Thyroid gland (tissue), 4 donors: Measurements from ENCODE around the gene KATNAL1. TPM values are rescaled to one million over a fixed set of nuclear protein-coding genes. Genes with fewer than 3 reads are reported as not detected.

ENCODE experiments used
- DNase-seq, 2 donors: peaks; one replicate each; pipeline ENCODE4 v3.0.0-alpha.2; 2019
- H3K27ac ChIP-seq, 3 donors: fragments of 200-600 bp; sonication (generic); 1 replicate in 2 of 3; 2 replicates in 1 of 3; pipeline ENCODE4 v1.5.1; 2016 to 2019; ENCODE audit warnings: mild to moderate bottlenecking in 1 of 3, moderate library complexity in 1 of 3
- H3K27me3 ChIP-seq: fragments of 200-600 bp; sonication (generic); one replicate; pipeline ENCODE4 v1.5.1; 2019
- H3K36me3 ChIP-seq, 2 donors: fragments of 200-600 bp; sonication (generic); one replicate each; pipeline ENCODE4 v1.5.1; 2016 to 2019
- H3K4me1 ChIP-seq, 2 donors: fragments of 200-600 bp; sonication (generic); one replicate each; pipeline ENCODE4 v1.5.1; 2017 to 2019
- H3K4me3 ChIP-seq, 3 donors: fragments of 200-600 bp; sonication (generic); replicated peaks in 1 of 3; 1 replicate in 2 of 3; 2 replicates in 1 of 3; pipeline ENCODE4 v1.5.1; 2016; ENCODE audit warnings: mild to moderate bottlenecking in 1 of 3
- H3K9me3 ChIP-seq: fragments of 200-600 bp; sonication (generic); one replicate; pipeline ENCODE4 v1.5.1; 2017
- POLR2A ChIP-seq, 2 donors: fragments of 450-650 bp; IDR thresholded peaks; one replicate each; pipeline ENCODE4 v1.6.1; 2017; ENCODE audit warnings: antibody characterized with exemption in 2 of 2, mild to moderate bottlenecking in 2 of 2, moderate library complexity in 1 of 2
- WGBS, 2 donors: methylation state at CpG; one replicate each; pipeline ENCODE4 v1.1.5; 2017; 5-methylcytosine and 5-hydroxymethylcytosine counted together
- intact Hi-C: fragments of 100-400 bp; cut with DNase I; formaldehyde crosslinking; loops from one replicate; pipeline ENCODE4 v1.15.1; 2023
- total RNA-seq, 4 donors: library from RNA; depleted of rRNA; stranded (reverse); fragments of >200 nt; gene quantifications; one replicate each; pipeline ENCODE4 v1.2.3, GENCODE V29; 2016
- TF ChIP-seq, protein P1 (sequence below), 6 experiments: fragments of 200-600 bp in 3 of 6; fragments of 450-650 bp in 3 of 6; sonication (generic) in 3 of 6; IDR thresholded peaks; one replicate each; pipeline ENCODE4 v1.5.1; 2016 to 2019; ENCODE audit warnings: antibody characterized with exemption in 6 of 6, mild to moderate bottlenecking in 2 of 6, inconsistent platforms in 1 of 6, moderate library complexity in 1 of 6

The KATNAL1 gene
- total RNA-seq, 4 donors from 2014 or later: 8.0 to 25.7 (median 9.5) TPM

DNA sequence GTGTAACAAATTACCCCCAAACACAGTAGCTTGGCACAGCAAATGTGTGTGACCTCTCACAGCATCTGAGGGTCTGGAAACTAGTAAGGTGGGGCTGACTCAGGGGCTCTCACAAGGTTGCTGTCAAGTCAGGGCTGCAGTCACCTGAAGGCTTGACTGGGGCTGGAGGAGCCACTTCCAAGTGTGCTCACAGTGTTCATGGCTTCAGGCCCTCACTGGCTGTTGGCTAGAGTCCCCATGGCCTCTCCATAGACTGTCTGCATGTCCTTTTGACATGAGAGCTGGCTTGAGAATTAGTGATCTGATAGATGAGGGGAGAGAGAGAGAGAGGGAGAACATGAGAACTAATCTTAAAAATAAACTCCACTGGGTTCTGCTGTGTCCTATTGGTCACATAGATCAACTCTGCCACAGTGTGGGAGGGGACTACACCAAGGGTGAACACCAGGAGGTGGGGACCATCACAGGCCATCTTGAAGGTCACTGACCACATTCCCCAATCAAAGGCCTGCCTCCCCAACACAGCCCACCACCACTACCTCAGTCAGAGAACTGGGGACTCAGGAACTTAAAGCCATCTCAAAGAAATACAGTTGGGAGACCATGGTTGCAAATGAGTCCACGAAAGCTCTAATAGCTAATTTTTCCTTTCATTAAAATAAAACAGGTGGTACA lies 38.2 kb upstream of the KATNAL1 start:
- Histone ChIP-seq H3K4me1 (peaks cover 10 to 17% of the 10 kb centered on the region in 2 donors), H3K27ac (no peak overlapping the region), H3K4me3 (no peak overlapping the region), H3K27me3 (no peaks in the 10 kb centered on the region), H3K9me3 (no peaks in the 10 kb centered on the region), H3K36me3 (no peaks in the 10 kb centered on the region)
- WGBS, 2 donors: 94 to 97% methylated on average over 1 of the region's 1 CpG
- no peak for TF ChIP-seq POLR2A (IDR thresholded peaks at IDR 0.05)
- TF ChIP-seq, protein P1, sequence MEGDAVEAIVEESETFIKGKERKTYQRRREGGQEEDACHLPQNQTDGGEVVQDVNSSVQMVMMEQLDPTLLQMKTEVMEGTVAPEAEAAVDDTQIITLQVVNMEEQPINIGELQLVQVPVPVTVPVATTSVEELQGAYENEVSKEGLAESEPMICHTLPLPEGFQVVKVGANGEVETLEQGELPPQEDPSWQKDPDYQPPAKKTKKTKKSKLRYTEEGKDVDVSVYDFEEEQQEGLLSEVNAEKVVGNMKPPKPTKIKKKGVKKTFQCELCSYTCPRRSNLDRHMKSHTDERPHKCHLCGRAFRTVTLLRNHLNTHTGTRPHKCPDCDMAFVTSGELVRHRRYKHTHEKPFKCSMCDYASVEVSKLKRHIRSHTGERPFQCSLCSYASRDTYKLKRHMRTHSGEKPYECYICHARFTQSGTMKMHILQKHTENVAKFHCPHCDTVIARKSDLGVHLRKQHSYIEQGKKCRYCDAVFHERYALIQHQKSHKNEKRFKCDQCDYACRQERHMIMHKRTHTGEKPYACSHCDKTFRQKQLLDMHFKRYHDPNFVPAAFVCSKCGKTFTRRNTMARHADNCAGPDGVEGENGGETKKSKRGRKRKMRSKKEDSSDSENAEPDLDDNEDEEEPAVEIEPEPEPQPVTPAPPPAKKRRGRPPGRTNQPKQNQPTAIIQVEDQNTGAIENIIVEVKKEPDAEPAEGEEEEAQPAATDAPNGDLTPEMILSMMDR (IDR thresholded peaks at IDR 0.05): no peak
- DNase-seq: no peak
- intact Hi-C loops: no loop called here

DNA sequence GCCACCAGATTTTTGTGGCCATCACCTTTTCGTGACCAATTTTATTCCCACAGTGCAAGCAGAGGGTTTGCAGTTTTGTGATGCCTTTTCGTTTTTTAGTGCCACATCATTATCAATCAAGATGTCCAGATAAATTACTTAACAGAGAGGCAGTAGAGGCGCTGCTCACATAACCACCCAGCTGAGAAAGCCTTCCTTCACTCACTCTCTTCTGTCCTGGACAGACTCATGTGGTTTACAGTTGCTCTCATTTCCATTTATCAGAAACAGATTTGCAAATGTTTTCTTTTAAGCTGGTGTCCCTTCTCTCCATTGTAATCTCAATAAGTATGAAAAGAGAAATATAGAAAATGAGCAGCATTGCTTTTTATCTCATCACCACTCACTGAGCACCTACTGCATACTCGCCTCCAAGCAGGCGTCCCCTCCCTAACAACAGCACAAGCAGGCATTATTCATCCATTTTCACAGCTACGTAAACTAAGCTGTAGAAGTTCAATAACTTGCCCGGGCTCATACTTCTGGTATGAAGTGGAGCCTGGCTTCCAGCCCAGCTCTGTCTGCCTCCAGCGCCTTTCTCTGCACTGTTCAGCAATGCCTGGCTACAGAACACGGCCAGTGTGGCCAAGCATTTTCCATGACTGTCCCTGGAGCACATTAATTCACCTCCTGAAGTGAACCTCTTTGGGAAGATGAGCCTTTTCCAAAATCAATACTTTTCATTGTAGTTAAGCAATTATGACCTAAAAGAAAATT lies 34.6 kb upstream of the KATNAL1 start:
- Histone ChIP-seq H3K4me1 (peaks cover 19 to 28% of the 10 kb centered on the region in 2 donors), H3K27me3 (no peaks in the 10 kb centered on the region), H3K27ac (peak overlapping the region in 2 of 3 donors; percentile 37 to 41), H3K4me3 (no peak overlapping the region), H3K36me3 (no peaks in the 10 kb centered on the region), H3K9me3 (no peaks in the 10 kb centered on the region)
- 24 to 37% methylated on average over 9 of the region's 9 CpGs for WGBS, 2 donors
- TF ChIP-seq POLR2A (IDR thresholded peaks at IDR 0.05): no peak
- TF ChIP-seq, protein P1 (IDR thresholded peaks at IDR 0.05): no peak
- intact Hi-C loops: no loop called here
- DNase-seq: peak; percentile 92 to 94

DNA sequence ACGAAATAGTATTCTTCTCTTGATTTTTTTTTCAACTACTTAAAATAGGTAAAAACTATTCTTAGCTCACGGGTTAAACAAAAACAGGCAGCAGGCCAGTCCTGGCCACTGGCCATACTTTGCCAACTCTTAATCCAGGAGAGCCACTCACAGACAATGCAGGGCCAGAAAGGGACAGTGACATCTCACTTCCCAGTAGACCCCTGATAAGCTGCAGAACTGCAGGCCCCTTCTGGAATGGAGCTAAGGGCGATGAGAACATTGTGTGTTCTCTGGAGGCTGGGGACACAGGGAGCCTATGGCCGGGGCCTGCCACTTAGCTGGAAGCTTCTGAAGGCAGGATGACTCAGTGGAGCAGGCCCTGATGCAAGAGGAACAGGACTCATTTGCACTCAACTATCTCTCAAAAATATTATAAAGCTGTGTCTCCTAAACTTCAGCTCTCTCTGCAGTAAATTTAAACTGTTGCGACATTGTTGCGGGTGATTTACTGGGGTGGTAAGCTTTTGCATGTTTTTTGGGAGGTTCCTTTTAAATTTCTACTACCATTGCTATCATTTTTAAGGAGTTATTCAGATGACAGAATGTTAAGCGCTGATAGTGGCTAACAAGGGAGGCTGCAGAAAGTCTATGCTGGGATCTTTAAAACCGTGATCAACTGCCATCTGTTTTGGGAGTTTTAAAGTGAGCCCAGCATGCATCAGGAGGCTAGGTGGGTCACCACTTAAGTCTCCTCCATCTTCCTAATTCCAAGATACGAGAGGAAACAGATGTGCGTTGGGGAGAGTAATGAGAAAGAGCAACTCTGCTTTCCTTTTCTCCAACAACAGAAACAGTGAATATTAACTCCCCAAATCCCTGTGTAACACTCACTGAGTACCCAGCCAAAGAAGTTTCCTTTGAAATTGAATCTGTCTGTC lies 33.2 kb upstream of the KATNAL1 start:
- intact Hi-C loops: no loop called here
- no peaks in the 10 kb centered on the region for H3K9me3 ChIP-seq
- peak; percentile 66 to 73 for DNase-seq
- 49 to 53% methylated on average over 10 of the region's 10 CpGs for WGBS, 2 donors
- H3K4me1 ChIP-seq: peaks cover 19 to 28% of the 10 kb centered on the region in 2 donors
- no peak overlapping the region for H3K4me3 ChIP-seq
- H3K27me3 ChIP-seq: no peaks in the 10 kb centered on the region
- TF ChIP-seq, protein P1 (IDR thresholded peaks at IDR 0.05): no peak
- no peak for TF ChIP-seq POLR2A (IDR thresholded peaks at IDR 0.05)
- peak overlapping the region; percentile 22 to 60 (median 59) for H3K27ac ChIP-seq
- no peaks in the 10 kb centered on the region for H3K36me3 ChIP-seq

DNA sequence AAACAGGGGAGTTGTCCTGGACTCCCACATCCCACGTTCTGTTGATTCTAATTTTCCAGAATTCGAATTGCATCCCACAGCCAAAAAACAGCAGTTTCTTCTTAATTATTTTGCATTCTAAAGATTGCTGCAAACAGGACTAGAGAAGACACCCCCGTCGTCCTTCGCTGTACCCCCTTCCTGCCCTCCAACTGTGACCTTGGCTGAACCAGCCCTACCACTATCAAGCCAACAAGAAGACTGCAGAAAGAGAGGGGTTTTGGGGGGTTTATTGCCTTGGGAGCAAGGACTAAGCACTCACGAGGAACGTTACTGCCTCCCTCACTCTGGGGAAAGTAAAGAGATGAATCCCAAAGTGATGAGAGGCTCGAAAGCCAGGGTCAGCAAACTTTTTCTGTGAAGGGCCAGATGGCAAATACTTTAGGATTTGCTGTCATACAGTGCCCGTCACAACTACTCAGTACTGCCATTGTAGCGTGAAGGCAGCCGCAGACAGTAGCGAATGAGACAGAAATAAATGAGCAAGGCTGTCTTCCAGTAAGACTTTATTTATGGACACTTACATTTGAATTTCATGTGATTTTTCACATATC lies 32.5 kb upstream of the KATNAL1 start:
- Histone ChIP-seq H3K36me3 (no peaks in the 10 kb centered on the region), H3K4me3 (no peak overlapping the region), H3K27me3 (no peaks in the 10 kb centered on the region), H3K4me1 (peaks cover 19 to 28% of the 10 kb centered on the region in 2 donors), H3K27ac (peak overlapping the region; percentile 22 to 60 (median 59)), H3K9me3 (no peaks in the 10 kb centered on the region)
- peak in 1 of 2 donors; percentile 17 for DNase-seq
- intact Hi-C loops: no loop called here
- 47 to 49% methylated on average over 12 of the region's 12 CpGs for WGBS, 2 donors
- TF ChIP-seq, protein P1 (IDR thresholded peaks at IDR 0.05): no peak
- TF ChIP-seq POLR2A (IDR thresholded peaks at IDR 0.05): no peak
